Body of pancreas (tissue), 4 donors: ENCODE data around the gene ST6GALNAC3. TPM values are rescaled to one million over a fixed set of nuclear protein-coding genes. Genes with fewer than 3 reads are reported as not detected.

Source experiments
- ATAC-seq: fragments of 150-250 bp; one replicate; pipeline ENCODE4 v1.9.1; 2016
- DNase-seq, 4 donors: peaks; one replicate each; pipeline ENCODE4 v3.0.0-alpha.2; 2019
- H3K27ac ChIP-seq, 4 donors: fragments of 200-600 bp; sonication (generic); 1 replicate in 3 of 4; 2 replicates in 1 of 4; pipeline versions ENCODE4 v1.5.1 to v1.6.1; 2016 to 2019; ENCODE audit warnings: mild to moderate bottlenecking in 1 of 4, mixed read lengths in 1 of 4, moderate library complexity in 1 of 4
- H3K27me3 ChIP-seq, 2 donors: fragments of 200-600 bp; sonication (generic); one replicate each; pipeline ENCODE4 v1.6.0; 2016; ENCODE audit warnings: mild to moderate bottlenecking in 1 of 2
- H3K36me3 ChIP-seq, 2 donors: fragments of 200-600 bp; sonication (generic); replicated peaks in 1 of 2; 2 replicates each; pipeline ENCODE4 v1.5.1; 2016; ENCODE audit warnings: low read depth in 2 of 2; ENCODE audit not compliant: insufficient read depth in 1 of 2
- H3K4me1 ChIP-seq: fragments of 200-600 bp; sonication (generic); one replicate; pipeline ENCODE4 v1.6.0; 2016
- H3K4me3 ChIP-seq, 2 donors: fragments of 200-600 bp; sonication (generic); 1 replicate in 1 of 2; 2 replicates in 1 of 2; pipeline ENCODE4 v1.5.1; 2016 to 2019
- H3K9me3 ChIP-seq, 3 donors: fragments of 200-600 bp; sonication (generic); 1 replicate in 2 of 3; 2 replicates in 1 of 3; pipeline ENCODE4 v1.5.1; 2016
- CTCF ChIP-seq, 7 experiments: fragments of 450-650 bp in 4 of 7; fragments of 200-600 bp in 3 of 7; sonication (generic) in 3 of 7; IDR thresholded peaks; one replicate each; pipeline ENCODE4 v1.5.1; 2016 to 2019; ENCODE audit warnings: antibody characterized with exemption in 7 of 7
- POLR2A ChIP-seq, 3 donors: fragments of 450-650 bp; IDR thresholded peaks; one replicate each; pipeline ENCODE4 v1.6.1; 2016; ENCODE audit warnings: antibody characterized with exemption in 3 of 3, mild to moderate bottlenecking in 2 of 3
- WGBS, 2 donors: methylation state at CpG; one replicate each; pipeline ENCODE4 v1.1.5; 2017; 5-methylcytosine and 5-hydroxymethylcytosine counted together
- intact Hi-C: fragments of 100-400 bp; cut with DNase I; formaldehyde crosslinking; loops from one replicate; pipeline ENCODE4 v1.15.1; 2023
- total RNA-seq, 2 donors: library from RNA; depleted of rRNA; stranded (reverse); fragments of >200 nt; gene quantifications; one replicate each; pipeline ENCODE4 v1.1.0, GENCODE V29; 2016

The ST6GALNAC3 gene
- total RNA-seq, 2 donors from 2014 or later = 1.3 to 2.3 TPM

- WGBS, 2 donors = 77 to 83% methylated on average over 1 of the region's 1 CpG
- no peak for TF ChIP-seq POLR2A (IDR thresholded peaks at IDR 0.05)
- TF ChIP-seq CTCF (IDR thresholded peaks at IDR 0.05) = no peak
- Histone ChIP-seq H3K36me3 (no peaks in the 10 kb centered on the region), H3K4me1 (no peaks in the 10 kb centered on the region), H3K27me3 (no peaks in the 10 kb centered on the region), H3K27ac (no peak overlapping the region), H3K9me3 (no peaks in the 10 kb centered on the region), H3K4me3 (no peak overlapping the region)
- intact Hi-C loops = no loop called here
- ATAC-seq (no peak), DNase-seq (no peak)
Measured at GRCh38 chr1:76591461-76591860, 516.9 kb downstream of the ST6GALNAC3 start.

- intact Hi-C loops = no loop called here
- no peak for ATAC-seq
- no peaks in the 10 kb centered on the region for H3K27me3 ChIP-seq
- H3K4me1 ChIP-seq = no peaks in the 10 kb centered on the region
- WGBS, 2 donors = 84% methylated on average over 2 of the region's 2 CpGs
- DNase-seq = no peak
- no peak overlapping the region for H3K4me3 ChIP-seq
- H3K36me3 ChIP-seq = no peaks in the 10 kb centered on the region
- no peak overlapping the region for H3K27ac ChIP-seq
- TF ChIP-seq CTCF (IDR thresholded peaks at IDR 0.05) (no peak), POLR2A (IDR thresholded peaks at IDR 0.05) (no peak)
- no peaks in the 10 kb centered on the region for H3K9me3 ChIP-seq
Measured at GRCh38 chr1:76591963-76592362, 517.4 kb downstream of the ST6GALNAC3 start.

GRCh38 chr1:76593141-76593540 is 518.6 kb downstream of the ST6GALNAC3 start:
- H3K27me3 ChIP-seq = no peaks in the 10 kb centered on the region
- DNase-seq (no peak), ATAC-seq (no peak)
- no peaks in the 10 kb centered on the region for H3K9me3 ChIP-seq
- intact Hi-C loops = no loop called here
- no peaks in the 10 kb centered on the region for H3K36me3 ChIP-seq
- no peak overlapping the region for H3K27ac ChIP-seq
- no peaks in the 10 kb centered on the region for H3K4me1 ChIP-seq
- H3K4me3 ChIP-seq = no peak overlapping the region
- TF ChIP-seq POLR2A (IDR thresholded peaks at IDR 0.05) (no peak), CTCF (IDR thresholded peaks at IDR 0.05) (no peak)

- ATAC-seq (no peak), DNase-seq (no peak)
- H3K4me3 ChIP-seq = no peak overlapping the region
- H3K4me1 ChIP-seq = no peaks in the 10 kb centered on the region
- 69 to 75% methylated on average over 3 of the region's 3 CpGs for WGBS, 2 donors
- TF ChIP-seq CTCF (IDR thresholded peaks at IDR 0.05) (no peak), POLR2A (IDR thresholded peaks at IDR 0.05) (no peak)
- no peaks in the 10 kb centered on the region for H3K36me3 ChIP-seq
- no peaks in the 10 kb centered on the region for H3K27me3 ChIP-seq
- no peaks in the 10 kb centered on the region for H3K9me3 ChIP-seq
- no peak overlapping the region for H3K27ac ChIP-seq
- intact Hi-C loops = no loop called here
Measured at GRCh38 chr1:76593618-76594017, 519.1 kb downstream of the ST6GALNAC3 start.

- ATAC-seq (no peak), DNase-seq (no peak)
- H3K36me3 ChIP-seq = no peaks in the 10 kb centered on the region
- no peak for TF ChIP-seq CTCF (IDR thresholded peaks at IDR 0.05)
- H3K4me1 ChIP-seq = no peaks in the 10 kb centered on the region
- intact Hi-C loops = no loop called here
- 61 to 76% methylated on average over 4 of the region's 4 CpGs for WGBS, 2 donors
- no peaks in the 10 kb centered on the region for H3K9me3 ChIP-seq
- no peak overlapping the region for H3K27ac ChIP-seq
- no peaks in the 10 kb centered on the region for H3K27me3 ChIP-seq
- H3K4me3 ChIP-seq = no peak overlapping the region
Measured at GRCh38 chr1:76595024-76595423, 520.5 kb downstream of the ST6GALNAC3 start.
